Adrenal gland (tissue), 12 donors: ENCODE measurements around the gene UGP2. TPM values are rescaled to one million over a fixed set of nuclear protein-coding genes. Genes with fewer than 3 reads are reported as not detected.

Experiments
- DNase-seq, 7 donors: peaks; one replicate each; pipeline ENCODE4 v3.0.0-alpha.2; 2019 to 2020
- H3K27ac ChIP-seq, 5 donors: fragments of 200-600 bp; sonication (generic) in 4 of 5; 1 replicate in 3 of 5; 2 replicates in 2 of 5; pipeline versions ENCODE4 v1.5.1 to v1.8.0; 2016 to 2020; ENCODE audit warnings: mild to moderate bottlenecking in 1 of 5
- H3K27me3 ChIP-seq: fragments of 200-600 bp; 2 replicates; pipeline ENCODE4 v1.8.0; 2021
- H3K36me3 ChIP-seq, 2 donors: fragments of 200-600 bp; replicated peaks in 1 of 2; 1 replicate in 1 of 2; 2 replicates in 1 of 2; pipeline versions ENCODE4 v1.5.1 to v1.8.0; 2018 to 2022
- H3K4me1 ChIP-seq, 2 donors: fragments of 200-600 bp; replicated peaks in 1 of 2; 1 replicate in 1 of 2; 2 replicates in 1 of 2; pipeline versions ENCODE4 v1.5.1 to v1.8.0; 2018 to 2021
- H3K4me3 ChIP-seq, 4 donors: fragments of 200-600 bp; sonication (generic) in 3 of 4; one replicate each; pipeline ENCODE4 v1.5.1; 2016 to 2018
- H3K9me3 ChIP-seq, 3 donors: fragments of 200-600 bp; sonication (generic) in 1 of 3; replicated peaks in 1 of 3; 1 replicate in 2 of 3; 2 replicates in 1 of 3; pipeline versions ENCODE4 v1.5.1 to v1.8.0; 2016 to 2021
- POLR2A ChIP-seq, 2 donors: fragments of 450-650 bp; IDR thresholded peaks; one replicate each; pipeline ENCODE4 v1.6.1; 2017; ENCODE audit warnings: antibody characterized with exemption in 2 of 2, mild to moderate bottlenecking in 2 of 2, moderate library complexity in 1 of 2
- WGBS, 4 donors: extraction: QIAGEN DNeasy Blood & Tissue Kit in 2 of 4; methylation state at CpG; one replicate each; pipeline versions ENCODE4 v1.1.5 to v1.1.7; 2013 to 2017; 5-methylcytosine and 5-hydroxymethylcytosine counted together
- intact Hi-C, 2 donors: fragments of 100-400 bp; cut with DNase I; formaldehyde crosslinking; loops; one replicate each; pipeline versions ENCODE4 v1.14.1 to v1.15.0; 2022 to 2023
- polyA plus RNA-seq, 3 donors: library from polyadenylated mRNA; stranded (reverse); fragments of 200-250 nt in 2 of 3; fragments of 350-450 nt in 1 of 3; fragmentation: Illumina TruSeq in 1 of 3; extraction: RNeasy Lipid Tissue Mini Kit (QIAGEN cat#74804) in 1 of 3; gene quantifications; one replicate each; pipeline ENCODE4 v1.2.3, GENCODE V29; 2013 to 2014
- total RNA-seq, 9 donors: library from RNA; depleted of rRNA in 4 of 9; stranded (reverse); fragments of >200 nt in 4 of 9; fragments of 120-200 nt in 1 of 9; fragmentation: NEBNext Ultra II Directional in 1 of 9; extraction: Animal tissue kit (Norgen Biotek cat#: 25700) in 1 of 9; gene quantifications; one replicate each; pipeline versions ENCODE4 v1.1.0 to v1.2.4, GENCODE V29; 2013 to 2023
- TF ChIP-seq, protein P1 (sequence below), 6 experiments: fragments of 450-650 bp in 4 of 6; fragments of 200-600 bp in 2 of 6; sonication (generic) in 1 of 6; IDR thresholded peaks; 1 replicate in 5 of 6; 2 replicates in 1 of 6; pipeline versions ENCODE4 v1.5.1 to v1.8.0; 2016 to 2021; ENCODE audit warnings: antibody characterized with exemption in 6 of 6, mild to moderate bottlenecking in 2 of 6, moderate library complexity in 1 of 6
- donor health status: healthy with polysubstance abuse.
- donor health status: Bipolar disorder and iron deficiency.
- donor health status: DM: yes; HTN: yes; CAD: no.
- donor health status: DM: no; HTN: no; CAD: no.
- donor health status: DM: no; HTN: no; CAD: no.
- donor health status: DM: yes; HTN: yes; CAD: no.

Gene UGP2
- total and polyA plus RNA-seq, 12 donors, result 62.4 to 301 (median 106) TPM

GRCh38 chr2:63863707-63864106, 22.0 kb downstream of the UGP2 start:
- TF ChIP-seq POLR2A (IDR thresholded peaks at IDR 0.05), result no peak
- TF ChIP-seq, protein P1, sequence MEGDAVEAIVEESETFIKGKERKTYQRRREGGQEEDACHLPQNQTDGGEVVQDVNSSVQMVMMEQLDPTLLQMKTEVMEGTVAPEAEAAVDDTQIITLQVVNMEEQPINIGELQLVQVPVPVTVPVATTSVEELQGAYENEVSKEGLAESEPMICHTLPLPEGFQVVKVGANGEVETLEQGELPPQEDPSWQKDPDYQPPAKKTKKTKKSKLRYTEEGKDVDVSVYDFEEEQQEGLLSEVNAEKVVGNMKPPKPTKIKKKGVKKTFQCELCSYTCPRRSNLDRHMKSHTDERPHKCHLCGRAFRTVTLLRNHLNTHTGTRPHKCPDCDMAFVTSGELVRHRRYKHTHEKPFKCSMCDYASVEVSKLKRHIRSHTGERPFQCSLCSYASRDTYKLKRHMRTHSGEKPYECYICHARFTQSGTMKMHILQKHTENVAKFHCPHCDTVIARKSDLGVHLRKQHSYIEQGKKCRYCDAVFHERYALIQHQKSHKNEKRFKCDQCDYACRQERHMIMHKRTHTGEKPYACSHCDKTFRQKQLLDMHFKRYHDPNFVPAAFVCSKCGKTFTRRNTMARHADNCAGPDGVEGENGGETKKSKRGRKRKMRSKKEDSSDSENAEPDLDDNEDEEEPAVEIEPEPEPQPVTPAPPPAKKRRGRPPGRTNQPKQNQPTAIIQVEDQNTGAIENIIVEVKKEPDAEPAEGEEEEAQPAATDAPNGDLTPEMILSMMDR (IDR thresholded peaks at IDR 0.05), result no peak
- intact Hi-C loops, result loop anchor here in 1 of 2 donors (5.0 kb wide), 1 partner anchor 166 kb away; no protein-coding TSS in a partner anchor

GRCh38 chr2:63865159-63865799, 23.6 kb downstream of the UGP2 start:
- Histone ChIP-seq H3K36me3 (no peaks in the 10 kb centered on the region), H3K27ac (no peak overlapping the region), H3K9me3 (no peaks in the 10 kb centered on the region), H3K27me3 (no peaks in the 10 kb centered on the region), H3K4me3 (no peak overlapping the region), H3K4me1 (peaks cover 0 to 15% of the 10 kb centered on the region in 2 donors)
- TF ChIP-seq, protein P1 (IDR thresholded peaks at IDR 0.05), result no peak
- no peak for TF ChIP-seq POLR2A (IDR thresholded peaks at IDR 0.05)
- 90 to 94% (median 92%) methylated on average over 6 of the region's 6 CpGs for WGBS, 4 donors
- DNase-seq, result no peak
- intact Hi-C loops, result no loop called here

More at GRCh38 chr2:63863707-63864106, 22.0 kb downstream of the UGP2 start:
- Histone ChIP-seq H3K9me3 (no peaks in the 10 kb centered on the region), H3K27me3 (no peaks in the 10 kb centered on the region), H3K36me3 (peaks cover 0 to 9% of the 10 kb centered on the region in 2 donors), H3K4me3 (no peak overlapping the region), H3K27ac (no peak overlapping the region), H3K4me1 (peaks cover 0 to 11% of the 10 kb centered on the region in 2 donors)
- no peak for DNase-seq
- WGBS, 4 donors, result 80 to 91% (median 84%) methylated on average over 1 of the region's 1 CpG

DNA sequence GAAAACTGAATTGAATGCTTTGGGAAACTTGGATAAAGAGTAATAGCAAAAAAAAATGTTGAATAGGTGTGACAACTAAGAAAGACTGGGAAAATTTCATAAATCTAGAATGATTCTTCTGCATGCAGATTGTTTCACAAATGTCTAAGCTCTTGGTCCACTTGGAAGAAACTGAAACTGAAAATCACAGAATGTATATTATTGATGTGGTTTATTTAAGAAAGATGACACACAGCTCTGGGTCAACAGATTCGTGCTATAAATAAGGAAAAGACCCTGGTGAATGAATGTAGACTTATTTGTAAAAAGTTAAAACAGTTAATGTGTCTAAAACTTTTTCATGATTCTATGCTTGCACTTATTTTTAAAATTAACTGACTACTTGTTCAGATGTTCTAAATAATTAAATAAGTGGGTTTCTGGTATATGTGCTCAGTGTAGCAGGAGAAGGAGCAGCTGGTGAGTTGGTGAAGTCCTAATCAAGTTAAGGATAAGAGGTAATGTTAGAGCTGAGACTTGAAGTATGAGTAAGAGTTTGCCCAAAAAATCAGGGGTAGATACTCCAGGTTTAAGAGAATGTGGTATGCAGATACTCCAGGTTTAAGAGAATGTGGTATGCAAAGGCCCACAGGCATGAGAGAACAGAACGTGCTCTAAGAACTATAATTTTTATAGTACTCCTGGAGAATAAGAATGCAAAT, 24.5 kb downstream of the UGP2 start:
- Histone ChIP-seq H3K4me3 (no peak overlapping the region), H3K9me3 (no peaks in the 10 kb centered on the region), H3K27me3 (no peaks in the 10 kb centered on the region), H3K27ac (no peak overlapping the region), H3K36me3 (no peaks in the 10 kb centered on the region), H3K4me1 (peaks cover 0 to 24% of the 10 kb centered on the region in 2 donors)
- intact Hi-C loops, result no loop called here
- TF ChIP-seq, protein P1 (IDR thresholded peaks at IDR 0.05), result no peak
- TF ChIP-seq POLR2A (IDR thresholded peaks at IDR 0.05), result no peak
- WGBS, 4 donors, result 83 to 88% (median 86%) methylated on average over 2 of the region's 2 CpGs
- no peak for DNase-seq

GRCh38 chr2:63870679-63871078, 29.0 kb downstream of the UGP2 start:
- intact Hi-C loops, result no loop called here
- no peak for TF ChIP-seq POLR2A (IDR thresholded peaks at IDR 0.05)
- TF ChIP-seq, protein P1 (IDR thresholded peaks at IDR 0.05), result no peak
- Histone ChIP-seq H3K4me3 (no peak overlapping the region), H3K27ac (no peak overlapping the region), H3K4me1 (peaks cover 0 to 28% of the 10 kb centered on the region in 2 donors), H3K36me3 (peaks cover 0 to 5% of the 10 kb centered on the region in 2 donors), H3K27me3 (no peaks in the 10 kb centered on the region), H3K9me3 (no peaks in the 10 kb centered on the region)
- no peak for DNase-seq
- WGBS, 4 donors, result 92 to 98% (median 97%) methylated on average over 4 of the region's 4 CpGs
